Stimulated activated CD4-positive, alpha-beta T cell treated with anti-CD3 and anti-CD28 coated beads, Interleukin-4, amount 100 ng/mL, for 24 hours (primary cell): Measurements from ENCODE around the gene CCDC175.
A peak's percentile ranks its signal among the peaks of the same experiment; 100 is the strongest.

Experiments
- DNase-seq: peaks from one replicate; pipeline ENCODE4 v3.0.0-alpha.2; 2020

CCDC175 gene

GRCh38 chr14:59538936-59539335 lies 37.7 kb downstream of the CCDC175 start:
- DNase-seq: no peak

GRCh38 chr14:59537476-59537875 lies 39.1 kb downstream of the CCDC175 start:
- DNase-seq: no peak

GRCh38 chr14:59534361-59534987 lies 42.1 kb downstream of the CCDC175 start:
- DNase-seq: no peak

- no peak for DNase-seq
Measured at GRCh38 chr14:59532419-59532818, 44.2 kb downstream of the CCDC175 start.

GRCh38 chr14:59530349-59530748 lies 46.3 kb downstream of the CCDC175 start:
- DNase-seq: no peak

GRCh38 chr14:59529189-59529588 lies 47.4 kb downstream of the CCDC175 start:
- no peak for DNase-seq

- DNase-seq: no peak
Measured at GRCh38 chr14:59520224-59520623, 56.4 kb downstream of the CCDC175 start.

- DNase-seq: no peak
Measured at GRCh38 chr14:59511916-59512575, 64.6 kb downstream of the CCDC175 start.

GRCh38 chr14:59510966-59511365 lies 65.6 kb downstream of the CCDC175 start:
- DNase-seq: no peak

- no peak for DNase-seq
Measured at GRCh38 chr14:59510001-59510400, 66.6 kb downstream of the CCDC175 start.

GRCh38 chr14:59509101-59509500 lies 67.5 kb downstream of the CCDC175 start:
- no peak for DNase-seq

- DNase-seq: no peak
Measured at GRCh38 chr14:59507752-59508103, 68.9 kb downstream of the CCDC175 start.

GRCh38 chr14:59507063-59507751 lies 69.4 kb downstream of the CCDC175 start:
- peak; percentile 43 for DNase-seq

GRCh38 chr14:59503256-59503655 lies 73.4 kb downstream of the CCDC175 start:
- DNase-seq: no peak

GRCh38 chr14:59500732-59501131 lies 75.9 kb downstream of the CCDC175 start:
- no peak for DNase-seq

GRCh38 chr14:59492384-59492783 lies 84.2 kb downstream of the CCDC175 start:
- DNase-seq: no peak

- no peak for DNase-seq
Measured at GRCh38 chr14:59490756-59491155, 85.9 kb downstream of the CCDC175 start.

- DNase-seq: no peak
Measured at GRCh38 chr14:59484639-59485175, 91.9 kb downstream of the CCDC175 start.

GRCh38 chr14:59483819-59484638 lies 92.6 kb downstream of the CCDC175 start, which contains the start of the genes JKAMP and L3HYPDH:
Gene JKAMP (plus strand): TSS chr14:59484517. CDS start chr14:59484590, 73 bp downstream.
Gene L3HYPDH (minus strand): TSS chr14:59484408. CDS start chr14:59484316, 92 bp downstream.
- DNase-seq: peak; percentile 98

GRCh38 chr14:59483363-59483762 lies 93.2 kb downstream of the CCDC175 start:
- no peak for DNase-seq

- no peak for DNase-seq
Measured at GRCh38 chr14:59482541-59483331, 93.9 kb downstream of the CCDC175 start.
